SU-DHL-6 (cell line): ENCODE results near the gene TMEM131.

Source experiments
- EZH2phosphoT487 ChIP-seq: fragments of 200-600 bp; sonication (generic), shearing (Covaris generic); conservative IDR thresholded peaks from 2 replicates; pipeline ENCODE4 v1.6.1; 2018; ENCODE audit warnings: mild to moderate bottlenecking, antibody characterized with exemption, low read length, moderate library complexity, mixed read lengths
- TF ChIP-seq, protein P1 (sequence below): fragments of 200-600 bp; sonication (generic); IDR thresholded peaks from one replicate; pipeline ENCODE4 v1.5.1; 2017; ENCODE audit warnings: antibody characterized with exemption, mild to moderate bottlenecking, low read length, moderate library complexity; ENCODE audit not compliant: insufficient read depth, poor library complexity, severe bottlenecking

DNA sequence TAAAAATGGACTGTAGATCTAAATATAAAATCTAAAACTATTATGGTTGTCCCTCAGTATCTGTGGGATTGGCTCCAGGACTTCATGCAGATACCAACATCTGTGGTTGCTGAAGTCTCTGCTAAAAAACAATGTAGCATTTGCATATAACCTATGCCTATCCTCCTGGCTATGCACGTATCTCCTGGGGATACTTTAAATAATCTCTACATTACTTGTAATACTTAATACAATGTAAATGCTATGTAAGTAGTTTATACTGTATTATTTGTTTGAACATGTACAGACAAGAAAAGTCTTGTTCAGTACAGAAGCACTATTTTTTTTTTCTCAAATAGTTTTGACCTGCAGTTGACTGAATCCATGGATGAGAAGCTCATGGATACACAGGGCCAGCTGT, 147.4 kb downstream of the TMEM131 start:
- TF ChIP-seq, protein P1, sequence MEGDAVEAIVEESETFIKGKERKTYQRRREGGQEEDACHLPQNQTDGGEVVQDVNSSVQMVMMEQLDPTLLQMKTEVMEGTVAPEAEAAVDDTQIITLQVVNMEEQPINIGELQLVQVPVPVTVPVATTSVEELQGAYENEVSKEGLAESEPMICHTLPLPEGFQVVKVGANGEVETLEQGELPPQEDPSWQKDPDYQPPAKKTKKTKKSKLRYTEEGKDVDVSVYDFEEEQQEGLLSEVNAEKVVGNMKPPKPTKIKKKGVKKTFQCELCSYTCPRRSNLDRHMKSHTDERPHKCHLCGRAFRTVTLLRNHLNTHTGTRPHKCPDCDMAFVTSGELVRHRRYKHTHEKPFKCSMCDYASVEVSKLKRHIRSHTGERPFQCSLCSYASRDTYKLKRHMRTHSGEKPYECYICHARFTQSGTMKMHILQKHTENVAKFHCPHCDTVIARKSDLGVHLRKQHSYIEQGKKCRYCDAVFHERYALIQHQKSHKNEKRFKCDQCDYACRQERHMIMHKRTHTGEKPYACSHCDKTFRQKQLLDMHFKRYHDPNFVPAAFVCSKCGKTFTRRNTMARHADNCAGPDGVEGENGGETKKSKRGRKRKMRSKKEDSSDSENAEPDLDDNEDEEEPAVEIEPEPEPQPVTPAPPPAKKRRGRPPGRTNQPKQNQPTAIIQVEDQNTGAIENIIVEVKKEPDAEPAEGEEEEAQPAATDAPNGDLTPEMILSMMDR = no peak
- no peak for TF ChIP-seq EZH2phosphoT487
